Measurements from ENCODE around the gene POU6F2.

GRCh38 chr7:39133088-39133487 is 155.4 kb downstream of the POU6F2 start:
- TF ChIP-seq CTCF (IDR thresholded peaks at IDR 0.05 in 4 of 5, conservative IDR thresholded peaks at IDR 0.05 in 1 of 5) (no peak), POLR2A (IDR thresholded peaks at IDR 0.05) (no peak)
